NCI-H1092 treated with DMSO at 0.1 percent for 48 hours (cell line): ENCODE measurements around the gene GNPNAT1.
"Not testable (repeated sequence)": the region's sequence is repeated elsewhere in the genome, so short reads cannot be mapped to it uniquely, and the experiment has no call there.

Experiments used
- DNase-seq: peaks from one replicate; lab custom pipeline; 2025; lab: John Stamatoyannopoulos, UW

The GNPNAT1 gene

DNA sequence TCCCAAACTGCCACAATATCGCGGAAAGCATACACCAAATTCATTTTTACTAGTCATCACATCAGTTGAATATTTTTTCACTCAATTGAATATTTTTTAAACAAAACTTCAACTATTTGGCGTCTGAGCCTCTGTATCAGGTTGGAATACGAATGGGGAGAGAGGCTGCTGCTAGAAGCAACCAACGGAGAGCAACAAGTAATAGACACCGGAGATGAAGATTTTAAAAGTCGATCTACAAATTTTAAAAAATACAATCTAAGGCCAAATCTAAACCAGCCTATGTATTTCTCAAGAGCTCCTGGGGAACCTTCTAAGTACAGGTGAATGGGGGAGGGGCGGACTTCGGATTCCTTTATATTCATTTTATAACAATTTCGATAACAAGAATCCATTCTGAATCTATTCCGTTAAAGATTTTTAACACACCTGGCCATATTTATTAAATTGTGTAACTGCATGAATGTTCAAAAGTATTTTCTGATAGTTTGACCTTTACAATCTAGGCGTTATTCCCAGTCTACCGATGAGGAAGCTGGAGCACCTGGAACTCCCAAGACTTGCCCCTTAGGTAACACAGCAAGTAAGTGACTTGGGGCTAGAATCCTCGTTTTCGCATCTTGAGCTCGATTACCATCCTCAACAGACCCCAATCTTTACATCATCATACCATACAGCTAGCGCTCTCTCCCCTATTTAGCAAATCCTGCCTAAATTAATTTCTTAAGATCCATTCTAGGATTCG, 1.2 kb downstream of the GNPNAT1 start:
- peak; percentile 21 for DNase-seq

GRCh38 chr14:52789118-52789517, 2.3 kb downstream of the GNPNAT1 start:
- DNase-seq = no peak

DNA sequence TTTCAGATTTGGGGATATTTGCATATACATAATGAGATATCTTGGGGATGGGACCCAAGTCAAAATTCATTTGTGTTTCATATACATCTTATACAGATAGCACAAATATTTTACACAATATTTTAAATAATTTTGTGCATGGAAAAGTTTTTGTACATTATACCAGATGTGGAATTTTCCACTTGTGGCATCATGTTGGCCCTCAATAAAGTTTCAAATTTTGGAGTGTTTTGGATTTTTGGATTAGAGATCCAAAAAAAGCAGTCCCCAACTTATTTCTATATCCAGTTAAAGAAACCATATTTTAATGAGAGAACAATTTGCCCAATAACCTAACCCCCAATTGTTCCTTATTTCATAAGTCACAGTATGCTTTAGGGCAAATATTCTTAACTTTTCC, 4.5 kb downstream of the GNPNAT1 start:
- no peak for DNase-seq

DNA sequence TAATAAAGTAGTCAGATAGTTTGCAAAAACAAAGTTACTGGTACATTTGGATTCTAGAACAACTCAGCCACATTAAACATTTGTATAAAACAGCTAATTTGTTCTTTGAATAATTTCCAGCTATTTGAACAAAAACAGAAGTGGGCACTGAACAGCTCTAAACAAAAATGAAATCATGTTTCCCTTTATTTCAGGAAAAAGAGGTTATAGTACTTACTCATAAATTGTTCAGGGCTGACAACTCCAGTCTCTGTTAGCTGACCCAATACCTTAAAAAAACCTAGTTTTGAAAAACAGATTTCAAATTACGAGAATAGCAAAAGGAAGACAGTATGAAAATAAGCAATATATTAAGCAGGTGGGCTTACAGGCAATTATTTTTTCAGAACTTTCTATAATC, 8.2 kb downstream of the GNPNAT1 start:
- DNase-seq = no peak

- DNase-seq = no peak
These were observed 9.8 kb downstream of the GNPNAT1 start for GRCh38 chr14:52781629-52782028.

GRCh38 chr14:52780893-52781292, 10.5 kb downstream of the GNPNAT1 start:
- no peak for DNase-seq

GRCh38 chr14:52778702-52779101, 12.7 kb downstream of the GNPNAT1 start:
- DNase-seq = no peak

DNA sequence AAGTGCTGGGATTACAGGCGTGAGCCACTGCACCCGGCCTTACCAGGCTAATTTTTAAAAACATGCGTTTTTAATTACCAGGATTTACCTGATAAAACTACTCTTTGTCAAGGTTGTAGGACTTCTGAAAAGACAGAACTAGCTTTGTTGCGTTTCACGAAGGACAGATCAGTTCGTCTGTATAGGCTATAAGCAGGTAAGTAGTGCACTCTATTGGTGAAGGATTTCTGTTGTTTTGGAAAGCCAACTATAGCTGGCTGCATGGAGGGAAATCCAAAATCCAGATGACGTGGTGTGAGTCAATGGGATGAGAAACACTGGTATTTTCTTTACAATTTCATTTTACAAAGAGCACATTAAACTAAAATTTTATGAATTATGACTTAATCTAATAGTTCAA, 14.6 kb downstream of the GNPNAT1 start:
- no peak for DNase-seq

GRCh38 chr14:52769887-52770286, 21.5 kb downstream of the GNPNAT1 start:
- DNase-seq = no peak

DNA sequence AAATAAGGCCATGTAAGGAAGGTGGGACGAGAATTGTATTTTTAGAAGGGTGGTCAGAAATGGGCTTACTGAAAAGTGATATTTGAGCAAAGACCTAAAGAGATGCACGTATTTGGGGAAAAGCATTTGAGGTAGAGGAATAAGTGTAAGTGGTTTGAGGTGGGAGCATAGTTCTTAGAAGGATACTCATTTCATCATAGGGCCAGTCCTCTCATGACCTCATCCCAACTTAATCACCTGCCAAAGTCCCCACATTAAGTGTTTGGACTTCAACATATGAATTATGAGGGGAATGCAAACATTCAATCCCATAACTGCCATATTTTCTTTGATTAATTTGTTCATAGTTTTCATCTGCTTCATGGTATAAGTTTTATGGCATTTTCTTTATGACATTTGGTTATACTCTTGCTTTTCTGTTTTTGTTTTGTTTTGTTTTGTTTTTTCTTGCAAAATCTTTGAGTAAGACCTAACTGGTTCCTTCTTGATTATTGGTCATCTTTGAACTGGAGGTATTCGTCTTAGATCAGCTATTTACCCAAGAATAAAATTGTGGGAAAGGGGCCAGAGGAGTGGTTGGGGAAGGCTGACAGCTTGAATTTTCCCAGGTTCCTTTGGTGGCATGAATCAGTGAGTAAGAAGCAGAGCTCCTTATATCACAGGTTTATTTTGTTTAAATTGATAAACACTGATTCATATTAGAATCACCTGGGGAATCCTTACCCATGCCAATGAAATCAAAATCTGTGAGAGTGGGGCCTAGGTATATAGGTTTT, 24.2 kb downstream of the GNPNAT1 start:
- DNase-seq = no peak

GRCh38 chr14:52762923-52763322, 28.5 kb downstream of the GNPNAT1 start:
- DNase-seq = not testable (repeated sequence)

- no peak for DNase-seq
These were observed 32.3 kb downstream of the GNPNAT1 start for GRCh38 chr14:52759145-52759544.

GRCh38 chr14:52755607-52756316, 35.6 kb downstream of the GNPNAT1 start:
- no peak for DNase-seq

DNA sequence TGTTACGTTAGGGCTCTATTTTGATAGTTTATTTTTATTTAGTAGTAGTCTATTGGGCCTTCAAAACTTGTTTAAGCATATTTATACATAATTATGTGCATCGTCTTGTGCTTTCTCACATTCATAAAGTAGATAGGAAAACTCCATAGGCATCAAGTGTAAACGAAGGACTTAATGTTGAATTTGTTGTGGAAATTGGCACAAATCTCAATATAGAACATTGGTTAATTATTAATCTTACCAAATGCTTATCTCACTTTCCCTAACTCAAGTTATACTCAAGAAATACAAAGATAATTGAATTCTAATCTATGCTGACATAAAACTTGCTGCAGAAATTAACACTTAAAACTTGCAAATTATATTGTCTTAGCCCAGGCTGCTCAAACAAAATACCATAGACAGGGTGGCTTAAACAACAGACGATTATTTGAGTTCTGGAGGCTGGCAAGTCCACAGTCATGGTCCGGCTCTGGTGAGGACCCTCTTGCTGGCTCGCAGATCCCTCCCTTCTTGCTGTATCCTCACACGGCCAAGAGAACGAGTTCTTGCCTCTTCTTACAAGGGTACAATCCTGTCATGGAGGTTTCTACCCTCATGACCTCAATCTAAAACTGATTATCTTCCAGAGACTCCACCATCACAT, 42.6 kb downstream of the GNPNAT1 start:
- DNase-seq = no peak

- DNase-seq = no peak
These were observed 49.5 kb downstream of the GNPNAT1 start for GRCh38 chr14:52741865-52742264.

DNA sequence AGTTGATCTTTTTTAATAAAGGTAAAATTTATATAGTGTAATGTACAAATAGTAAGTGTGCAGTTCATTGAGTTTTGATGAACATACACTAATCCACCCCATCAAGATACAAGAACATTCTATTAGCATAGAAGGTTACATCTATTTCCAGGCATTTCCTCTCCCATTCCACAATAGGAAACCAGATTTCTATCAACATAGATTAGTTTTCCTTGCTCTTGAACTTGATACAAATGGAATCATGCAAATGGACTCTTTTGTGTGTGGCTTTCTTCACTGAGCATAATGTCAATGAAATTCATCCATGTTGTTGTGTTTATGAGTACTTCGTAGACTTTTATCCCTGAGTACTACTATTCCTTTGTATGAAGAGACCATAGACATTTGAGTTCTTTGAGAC, 50.7 kb downstream of the GNPNAT1 start:
- DNase-seq = no peak

- no peak for DNase-seq
These were observed 53.0 kb downstream of the GNPNAT1 start for GRCh38 chr14:52738409-52738808.

DNA sequence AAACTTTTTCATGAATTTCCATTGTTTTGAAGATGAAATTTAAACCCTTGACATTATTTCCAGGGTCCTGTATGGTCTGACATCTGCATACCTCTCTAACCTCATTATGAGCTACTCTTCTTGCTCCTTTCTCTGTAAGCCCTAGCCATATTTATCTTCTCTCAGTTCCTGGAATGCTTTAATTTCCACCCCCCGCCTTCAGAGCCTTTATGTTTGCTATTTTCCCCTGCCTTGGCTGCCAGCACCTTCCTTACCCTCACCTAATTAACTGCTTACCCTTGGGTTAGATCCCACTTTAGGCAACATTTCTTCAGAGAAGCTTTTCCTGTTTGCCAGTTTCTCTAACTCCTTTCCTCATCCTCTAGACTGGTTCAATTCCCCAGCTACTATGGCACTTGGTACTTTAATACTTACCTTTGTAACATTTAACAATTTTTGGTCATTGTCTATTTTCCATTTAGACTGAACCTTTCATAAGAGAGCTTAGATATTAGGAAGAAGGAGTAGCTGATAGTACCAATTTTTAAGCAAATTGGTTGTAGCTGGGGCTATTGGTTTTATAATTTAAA, 55.4 kb downstream of the GNPNAT1 start:
- no peak for DNase-seq

DNA sequence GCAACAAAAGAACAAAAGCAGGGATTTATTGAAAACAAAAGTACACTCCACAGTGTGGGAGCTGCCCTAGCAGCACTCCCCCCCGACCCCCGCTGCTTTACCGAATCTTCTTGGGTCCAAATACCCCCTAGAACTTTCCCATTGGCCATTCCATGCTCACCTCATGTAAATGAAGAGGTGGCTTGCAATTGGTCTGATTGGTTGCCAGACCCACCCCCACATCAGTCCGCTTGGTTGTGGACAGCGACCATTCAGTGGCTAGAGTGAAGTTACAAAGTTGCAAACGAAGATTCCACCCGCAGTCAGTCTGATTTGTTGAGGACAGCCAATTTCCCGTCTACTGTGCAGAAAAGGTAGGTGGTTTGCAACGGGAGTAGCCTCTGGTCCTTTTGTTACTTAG, 57.6 kb downstream of the GNPNAT1 start:
- DNase-seq = no peak

GRCh38 chr14:52730709-52731111, 60.7 kb downstream of the GNPNAT1 start:
- no peak for DNase-seq

DNA sequence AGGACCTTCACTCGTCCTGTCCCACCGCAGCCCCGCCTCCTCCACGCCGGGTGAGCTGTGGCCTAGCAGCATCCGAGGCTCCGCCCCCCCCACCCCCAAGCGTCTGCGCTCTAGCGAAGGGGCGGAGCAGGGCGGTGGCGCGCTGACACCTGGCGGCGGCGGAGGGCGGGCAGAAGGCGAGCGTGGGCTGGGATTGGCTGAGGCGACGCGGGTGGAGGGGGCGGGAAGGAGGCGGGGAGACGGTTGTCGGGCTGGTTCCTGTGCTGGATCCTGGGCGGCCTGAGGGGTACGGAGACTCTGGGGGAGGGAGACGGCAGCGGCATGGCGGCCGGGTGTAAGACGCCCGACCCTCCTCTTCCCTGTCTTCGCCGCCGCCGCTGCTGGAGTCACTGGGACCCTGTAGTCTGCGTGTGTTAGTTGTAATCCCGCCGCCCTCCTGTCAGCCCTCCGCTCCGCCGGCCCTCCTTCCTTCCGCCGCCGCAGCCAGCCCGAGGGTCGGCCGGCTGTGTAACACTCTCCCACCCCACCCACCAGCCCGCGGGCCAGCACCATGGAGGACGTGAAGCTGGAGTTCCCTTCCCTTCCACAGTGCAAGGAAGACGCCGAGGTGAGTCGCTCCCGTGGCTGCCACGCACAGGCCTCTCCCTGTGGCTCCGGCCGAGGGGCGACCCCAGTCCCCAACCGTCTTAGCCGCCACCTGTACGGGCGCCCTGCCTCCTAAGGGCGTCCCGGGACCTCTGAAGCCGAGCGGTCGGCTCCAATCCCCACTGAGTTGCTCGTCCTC, 61.3 kb downstream of the GNPNAT1 start, which contains the start of gene STYX:
TSS of gene STYX (plus strand) at position 242 of the 784 bp plus-strand sequence. CDS start at position 551, 309 bp downstream.
- peak; percentile 97 for DNase-seq
